GM12878 (cell line): Measurements from ENCODE around the gene CDKN1B. TPM values are rescaled to one million over a fixed set of nuclear protein-coding genes. Genes with fewer than 3 reads are reported as not detected.
A peak's percentile ranks its signal among the peaks of the same experiment; 100 is the strongest.

Source experiments
- CUX1 ChIP-seq: IDR thresholded peaks from 2 replicates; pipeline ENCODE4 v1.6.1; 2012; ENCODE audit warnings: improper control_type of control experiment, low read depth, low read length; ENCODE audit not compliant: insufficient replicate concordance
- E2F8 ChIP-seq: fragments of 450-650 bp; IDR thresholded peaks from 2 replicates; pipeline ENCODE4 v1.6.1; 2018; ENCODE audit warnings: mild to moderate bottlenecking, low read depth, moderate library complexity; ENCODE audit not compliant: partially characterized antibody
- GABPA ChIP-seq: IDR thresholded peaks from 2 replicates; pipeline ENCODE4 v1.6.1; 2014; ENCODE audit warnings: antibody characterized with exemption, low read depth, mild to moderate bottlenecking, inconsistent platforms
- IRF5 ChIP-seq: fragments of 450-650 bp; IDR thresholded peaks from 2 replicates; pipeline ENCODE4 v1.6.1; 2017; ENCODE audit warnings: borderline replicate concordance
- MYB ChIP-seq: fragments of 150-350 bp; IDR thresholded peaks from 2 replicates; pipeline ENCODE4 v1.6.1; 2014; ENCODE audit warnings: mild to moderate bottlenecking, low read depth, low read length, borderline replicate concordance
- NFXL1 ChIP-seq: fragments of 450-650 bp; IDR thresholded peaks from 2 replicates; pipeline ENCODE4 v1.6.1; 2017; ENCODE audit warnings: antibody characterized with exemption, mild to moderate bottlenecking, borderline replicate concordance
- PAX8 ChIP-seq: fragments of 450-650 bp; IDR thresholded peaks from 2 replicates; pipeline ENCODE4 v1.6.1; 2017; ENCODE audit warnings: mild to moderate bottlenecking, moderate library complexity
- PBX3 ChIP-seq: IDR thresholded peaks from 2 replicates; pipeline ENCODE4 v1.6.1; 2011; ENCODE audit warnings: mild to moderate bottlenecking, low read depth, low read length, moderate library complexity; ENCODE audit not compliant: insufficient replicate concordance
- POU2F2 ChIP-seq: IDR thresholded peaks from 3 replicates; pipeline ENCODE4 v1.6.1; 2011; ENCODE audit warnings: low read depth, mild to moderate bottlenecking, low read length, borderline replicate concordance
- RUNX3 ChIP-seq: IDR thresholded peaks from 2 replicates; pipeline ENCODE4 v1.6.1; 2012; ENCODE audit warnings: low read length, inconsistent platforms
- SKIL ChIP-seq: fragments of 450-650 bp; IDR thresholded peaks from 2 replicates; pipeline ENCODE4 v1.6.1; 2017; ENCODE audit warnings: mild to moderate bottlenecking, low read depth, inconsistent platforms; ENCODE audit not compliant: poor library complexity, severe bottlenecking
- SMARCA5 ChIP-seq: fragments of 450-650 bp; IDR thresholded peaks from 2 replicates; pipeline ENCODE4 v1.6.1; 2017; ENCODE audit warnings: mild to moderate bottlenecking
- USF1 ChIP-seq: IDR thresholded peaks from 2 replicates; pipeline ENCODE4 v1.6.1; 2011; ENCODE audit warnings: borderline replicate concordance, low read depth, mild to moderate bottlenecking, moderate library complexity, mixed read lengths, low read length; ENCODE audit not compliant: insufficient read depth; ENCODE audit errors: extremely low read length
- WRNIP1 ChIP-seq: IDR thresholded peaks from 2 replicates; pipeline ENCODE4 v1.6.1; 2011; ENCODE audit warnings: low read depth, low read length, improper control_type of control experiment, borderline replicate concordance
- polyA plus RNA-seq, 11 experiments: library from polyadenylated mRNA; depleted of rRNA in 4 of 11; unstranded in 6 of 11; stranded (reverse) in 5 of 11; fragments of >200 nt; fragmentation: Nextera tagmentation in 4 of 11; fragmentation: Illumina TruSeq in 1 of 11; extraction: Ambion mirVana in 4 of 11; extraction: Trizol in 1 of 11; gene quantifications; 1 replicate in 1 of 11; 2 replicates in 10 of 11; pipeline versions ENCODE4 v1.2.1 to v1.2.3, GENCODE V29; 2011 to 2016; ENCODE audit warnings: inconsistent platforms in 2 of 11, missing spikeins in 2 of 11, low read depth in 1 of 11
- total RNA-seq, 4 experiments: library from RNA; depleted of rRNA in 3 of 4; stranded (reverse); fragments of >200 nt in 3 of 4; fragmentation: Illumina TruSeq in 1 of 4; extraction: Trizol in 1 of 4; gene quantifications; 2 replicates each; pipeline versions ENCODE4 v1.2.1 to v1.2.3, GENCODE V29; 2013 to 2021

Gene CDKN1B
- total and polyA plus RNA-seq, 10 of the 15 experiments (the other 5 are each of a cell fraction or from before 2014, with no cell fraction given), result 4.2 to 39.1 (median 23.1) TPM

GRCh38 chr12:12716793-12717585 lies at the start of gene CDKN1B (continued):
- TF ChIP-seq IRF5, result no peak
- TF ChIP-seq POU2F2, result no peak
- TF ChIP-seq PAX8, result no peak
- no peak for TF ChIP-seq NFXL1
- peak; percentile 100 for TF ChIP-seq WRNIP1
- TF ChIP-seq GABPA, result no peak
- no peak for TF ChIP-seq CUX1
- TF ChIP-seq SMARCA5, result no peak
- TF ChIP-seq USF1, result no peak
- peak; percentile 92 for TF ChIP-seq PBX3
- no peak for TF ChIP-seq E2F8
- peak; percentile 5; the same call in 1 of the 2 replicates for TF ChIP-seq RUNX3
- TF ChIP-seq MYB, result no peak
- TF ChIP-seq SKIL, result no peak
